ENCODE data around the gene GTF2A1L.

DNA sequence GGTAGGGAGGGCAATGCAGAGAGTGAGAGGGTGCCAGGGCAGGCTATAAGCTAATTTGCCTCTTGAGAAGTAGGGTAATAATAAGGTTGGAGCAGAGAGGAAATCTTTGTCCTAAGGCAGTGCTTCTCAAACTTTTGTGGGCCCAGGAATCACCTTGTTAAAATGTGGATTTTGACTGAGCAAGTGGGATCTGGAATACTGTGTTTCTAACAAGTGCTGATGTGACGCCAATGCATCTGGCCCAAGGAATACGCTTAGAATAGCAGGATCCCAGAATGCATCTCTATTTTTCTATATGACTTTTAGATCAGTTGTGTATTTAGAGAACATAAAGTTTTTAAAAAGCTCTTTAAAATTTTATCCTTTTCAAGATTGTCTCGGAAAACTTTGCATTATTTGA is 29.7 kb upstream of the GTF2A1L start:
- TF ChIP-seq NFIC (IDR thresholded peaks at IDR 0.05; ENCODE audit: low read depth, low read length) (no peak), NR2C2 (IDR thresholded peaks at IDR 0.05; ENCODE audit: borderline replicate concordance, control insufficient read depth, insufficient read length, low read depth) (no peak), POLR2A (IDR thresholded peaks at IDR 0.05; ENCODE audit: low read depth, low read length) (no peak), ZZZ3 (IDR thresholded peaks at IDR 0.05; ENCODE audit: control insufficient read depth, insufficient read length, low read depth) (no peak), CTCF (IDR thresholded peaks at IDR 0.05 in 2 of 3, conservative IDR thresholded peaks at IDR 0.05 in 1 of 3; ENCODE audit: control insufficient read depth in 2 of 3, extremely low read depth in 1 of 3, insufficient read depth in 1 of 3, low read depth in 3 of 3, low read length in 3 of 3) (no peak), CREB1 (IDR thresholded peaks at IDR 0.05; ENCODE audit: low read depth) (no peak), FOS (IDR thresholded peaks at IDR 0.05; ENCODE audit: borderline replicate concordance, extremely low read depth, insufficient read length) (no peak), TARDBP (IDR thresholded peaks at IDR 0.05; ENCODE audit: borderline replicate concordance) (no peak), DPF2 (IDR thresholded peaks at IDR 0.05) (no peak), STAT1 (conservative IDR thresholded peaks at IDR 0.05) (no peak), SIN3A (IDR thresholded peaks at IDR 0.05; ENCODE audit: low read depth, low read length) (no peak), EZH2 (IDR thresholded peaks at IDR 0.05; ENCODE audit: borderline replicate concordance, control insufficient read depth, low read depth, low read length) (no peak)
- TF ChIP-seq, protein P1, sequence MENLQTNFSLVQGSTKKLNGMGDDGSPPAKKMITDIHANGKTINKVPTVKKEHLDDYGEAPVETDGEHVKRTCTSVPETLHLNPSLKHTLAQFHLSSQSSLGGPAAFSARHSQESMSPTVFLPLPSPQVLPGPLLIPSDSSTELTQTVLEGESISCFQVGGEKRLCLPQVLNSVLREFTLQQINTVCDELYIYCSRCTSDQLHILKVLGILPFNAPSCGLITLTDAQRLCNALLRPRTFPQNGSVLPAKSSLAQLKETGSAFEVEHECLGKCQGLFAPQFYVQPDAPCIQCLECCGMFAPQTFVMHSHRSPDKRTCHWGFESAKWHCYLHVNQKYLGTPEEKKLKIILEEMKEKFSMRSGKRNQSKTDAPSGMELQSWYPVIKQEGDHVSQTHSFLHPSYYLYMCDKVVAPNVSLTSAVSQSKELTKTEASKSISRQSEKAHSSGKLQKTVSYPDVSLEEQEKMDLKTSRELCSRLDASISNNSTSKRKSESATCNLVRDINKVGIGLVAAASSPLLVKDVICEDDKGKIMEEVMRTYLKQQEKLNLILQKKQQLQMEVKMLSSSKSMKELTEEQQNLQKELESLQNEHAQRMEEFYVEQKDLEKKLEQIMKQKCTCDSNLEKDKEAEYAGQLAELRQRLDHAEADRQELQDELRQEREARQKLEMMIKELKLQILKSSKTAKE (IDR thresholded peaks at IDR 0.05; ENCODE audit: low read depth, poor library complexity, severe bottlenecking): no peak
- TF ChIP-seq, protein P2, sequence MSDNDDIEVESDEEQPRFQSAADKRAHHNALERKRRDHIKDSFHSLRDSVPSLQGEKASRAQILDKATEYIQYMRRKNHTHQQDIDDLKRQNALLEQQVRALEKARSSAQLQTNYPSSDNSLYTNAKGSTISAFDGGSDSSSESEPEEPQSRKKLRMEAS (IDR thresholded peaks at IDR 0.05; ENCODE audit: low read depth, low read length): no peak
